HG03025 (cell line): ENCODE data around the gene OBP2B.
"Not testable (repeated sequence)": the region's sequence is repeated elsewhere in the genome, so short reads cannot be mapped to it uniquely, and the experiment has no call there.

ENCODE experiments used
- ATAC-seq: cut with Tn5 transposase; IDR thresholded peaks from one replicate; pipeline ENCODE4 v1.9.1; 2021; ENCODE audit warnings: mild to moderate bottlenecking, moderate library complexity; ENCODE audit not compliant: unreplicated experiment, low FRiP score

The OBP2B gene

DNA sequence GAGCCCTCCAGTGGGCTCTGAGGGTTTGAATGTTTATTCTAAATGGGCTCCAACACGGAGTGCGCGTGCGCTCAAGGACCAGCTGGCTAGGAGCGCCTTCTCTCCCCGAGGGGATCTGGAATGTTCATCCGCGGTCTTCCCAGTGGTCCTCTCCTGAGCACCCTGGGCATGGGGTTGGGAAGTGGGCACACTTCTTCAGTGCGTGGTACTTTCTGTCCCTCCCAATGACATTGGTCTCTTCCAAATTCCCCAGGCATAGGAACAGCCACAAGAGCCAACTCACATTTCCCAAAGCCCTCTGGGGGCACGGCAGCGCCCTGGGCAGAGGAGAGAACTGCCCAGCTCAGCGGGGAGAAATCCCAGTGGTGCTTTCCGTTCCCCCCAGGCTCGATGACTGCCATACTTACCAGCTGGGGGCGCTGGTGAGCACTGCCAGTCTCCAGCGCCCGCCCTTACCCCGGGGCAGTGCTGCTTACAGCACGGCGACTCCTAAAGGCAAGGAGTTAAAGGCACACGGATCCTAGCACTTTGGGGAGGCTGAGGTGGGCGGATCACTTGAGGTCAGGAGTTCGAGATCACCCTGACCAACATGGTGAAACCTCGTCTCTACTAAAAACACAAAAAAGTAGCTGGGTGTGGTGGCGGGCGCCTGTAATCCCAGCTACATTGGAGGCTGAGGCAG is 29.9 kb upstream of the OBP2B start:
- ATAC-seq = no peak

- no peak for ATAC-seq
These were observed 29.3 kb upstream of the OBP2B start for GRCh38 chr9:133238272-133238850.

GRCh38 chr9:133237035-133237731 is 28.1 kb upstream of the OBP2B start:
- no peak for ATAC-seq

DNA sequence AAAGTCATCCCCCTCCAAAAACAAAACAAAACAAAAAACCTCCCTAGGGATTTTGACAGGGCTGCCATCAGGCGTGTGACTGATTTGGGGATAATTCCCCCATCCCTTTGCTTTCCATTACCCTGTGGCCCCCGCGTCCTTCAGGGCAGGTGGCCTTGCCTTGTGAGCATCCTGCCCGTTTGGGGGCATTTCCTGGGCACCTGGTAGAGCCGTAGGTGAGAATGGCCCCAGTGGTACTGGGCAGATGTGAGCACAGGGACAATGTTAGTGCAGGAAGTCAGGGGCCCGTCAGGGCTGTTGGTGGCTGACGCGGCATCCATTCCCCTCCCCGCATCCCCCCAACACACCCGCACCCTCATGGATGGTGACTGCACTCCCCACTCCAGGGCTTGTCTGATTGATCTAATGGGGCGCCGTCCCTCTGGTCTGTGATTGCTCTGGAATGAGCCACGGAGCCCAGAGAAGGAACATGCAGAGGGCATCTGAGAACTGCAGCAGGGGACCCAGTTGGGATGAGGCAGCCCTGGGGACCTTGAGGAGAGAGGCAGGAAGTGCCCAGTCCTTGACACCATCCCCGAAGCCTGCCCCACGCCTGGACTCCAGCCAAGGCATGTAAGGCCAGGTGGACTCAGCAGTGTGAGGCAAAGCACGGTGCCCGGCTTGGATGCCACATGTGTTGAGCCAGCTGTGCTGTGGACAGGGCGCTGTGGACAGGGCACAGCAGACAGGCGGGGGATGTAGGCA is 27.4 kb upstream of the OBP2B start:
- not testable (repeated sequence) for ATAC-seq

DNA sequence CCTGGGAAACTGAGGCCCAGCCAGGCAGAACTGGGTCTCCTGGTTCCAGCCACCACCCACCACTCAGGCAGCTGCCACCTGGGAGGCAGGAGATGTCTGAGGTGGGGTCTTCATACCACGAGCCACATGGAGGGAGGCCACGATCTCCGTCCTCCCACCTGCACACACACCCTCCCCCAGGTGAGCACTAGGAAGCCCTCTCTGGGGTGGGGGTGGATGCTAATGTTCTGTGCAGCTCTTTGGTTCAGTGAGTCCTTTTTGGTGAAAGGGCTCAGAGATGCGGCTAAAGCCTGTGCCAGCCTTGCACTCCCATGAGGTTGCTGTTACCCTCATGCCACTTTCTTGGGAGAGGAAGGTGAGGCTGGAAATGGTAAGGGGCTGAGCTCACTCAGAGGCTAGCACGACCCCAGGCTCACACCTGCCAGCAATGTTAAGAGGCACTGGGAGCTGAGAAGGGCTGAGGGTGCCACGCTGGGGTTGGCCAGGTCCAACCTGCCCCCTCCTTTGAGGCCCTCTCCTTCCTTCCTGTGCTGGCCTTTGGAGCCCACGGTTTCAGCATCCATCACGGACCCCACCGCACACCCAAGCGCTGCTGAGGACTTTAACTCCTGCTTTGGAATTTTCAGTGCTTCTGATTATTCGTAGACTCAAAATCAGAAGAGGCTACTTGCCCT is 26.6 kb upstream of the OBP2B start:
- no peak for ATAC-seq

DNA sequence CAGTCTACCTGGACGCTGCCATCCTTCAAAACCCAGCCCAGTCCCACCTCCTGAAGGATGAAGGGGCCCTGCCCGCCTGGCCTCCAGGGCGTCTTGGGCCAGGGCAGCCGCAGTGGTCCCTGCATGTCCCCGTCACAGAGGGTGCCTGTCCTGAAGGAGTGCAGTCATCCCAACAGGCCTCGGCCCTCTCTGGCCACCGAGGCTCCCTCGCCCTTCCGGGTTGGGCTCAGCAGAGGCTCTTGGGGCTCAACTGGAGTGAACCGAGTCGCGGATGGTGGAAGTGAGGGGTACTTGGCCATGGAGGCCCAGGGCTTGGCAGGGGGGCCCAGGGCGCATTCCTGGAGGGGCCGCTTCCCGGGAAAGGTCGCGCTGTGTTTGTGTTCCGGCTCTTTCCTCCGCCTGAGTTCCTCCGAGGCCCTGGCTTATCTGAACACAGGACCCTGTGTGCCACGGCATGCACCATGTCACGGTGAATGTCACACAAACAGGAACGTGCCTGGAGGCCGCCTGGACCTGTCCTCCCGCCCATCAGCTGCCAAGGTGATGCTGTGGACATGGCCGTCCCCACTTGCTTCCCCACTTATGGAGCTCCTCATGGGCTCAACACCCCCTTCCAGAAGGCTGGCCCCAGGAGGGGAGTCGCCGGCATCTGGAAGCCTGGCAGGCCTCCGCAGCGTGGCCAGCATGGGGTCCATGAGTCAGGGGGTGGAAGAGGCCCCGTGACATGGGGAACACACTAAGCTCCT is 25.7 kb upstream of the OBP2B start:
- ATAC-seq = no peak

GRCh38 chr9:133233681-133234432 is 24.8 kb upstream of the OBP2B start:
- no peak for ATAC-seq

DNA sequence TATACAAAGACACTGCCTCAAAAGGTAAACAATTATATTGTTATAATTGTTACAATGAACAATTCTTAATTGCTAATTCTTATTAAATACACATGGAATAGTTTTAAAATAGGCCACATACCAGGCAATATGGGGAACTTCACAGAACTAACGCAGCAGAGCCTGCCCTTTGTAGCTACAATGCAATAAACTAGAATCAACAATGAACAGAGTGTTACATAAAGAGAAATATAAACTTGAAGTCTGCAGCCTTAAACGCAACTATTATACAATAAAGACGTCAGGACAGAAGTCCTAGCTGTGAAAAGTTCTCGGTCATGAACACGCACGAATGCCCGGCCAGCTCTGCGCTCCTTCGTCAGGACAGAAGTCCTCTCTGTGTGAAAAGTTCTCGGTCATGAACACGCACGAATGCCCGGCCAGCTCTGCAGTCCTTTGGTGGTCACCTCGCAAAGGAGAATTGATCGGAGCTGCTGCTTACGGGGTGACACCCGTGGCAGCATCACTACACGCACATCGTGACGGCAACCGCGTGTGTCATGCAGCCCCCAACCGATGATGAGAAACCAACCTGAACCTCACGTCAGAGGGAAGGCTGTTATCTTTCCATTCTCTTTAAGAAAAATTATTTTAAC is 23.0 kb upstream of the OBP2B start:
- not testable (repeated sequence) for ATAC-seq

- not testable (repeated sequence) for ATAC-seq
These were observed 21.5 kb upstream of the OBP2B start for GRCh38 chr9:133230514-133230913.

GRCh38 chr9:133230093-133230492 is 21.0 kb upstream of the OBP2B start:
- ATAC-seq = no peak

DNA sequence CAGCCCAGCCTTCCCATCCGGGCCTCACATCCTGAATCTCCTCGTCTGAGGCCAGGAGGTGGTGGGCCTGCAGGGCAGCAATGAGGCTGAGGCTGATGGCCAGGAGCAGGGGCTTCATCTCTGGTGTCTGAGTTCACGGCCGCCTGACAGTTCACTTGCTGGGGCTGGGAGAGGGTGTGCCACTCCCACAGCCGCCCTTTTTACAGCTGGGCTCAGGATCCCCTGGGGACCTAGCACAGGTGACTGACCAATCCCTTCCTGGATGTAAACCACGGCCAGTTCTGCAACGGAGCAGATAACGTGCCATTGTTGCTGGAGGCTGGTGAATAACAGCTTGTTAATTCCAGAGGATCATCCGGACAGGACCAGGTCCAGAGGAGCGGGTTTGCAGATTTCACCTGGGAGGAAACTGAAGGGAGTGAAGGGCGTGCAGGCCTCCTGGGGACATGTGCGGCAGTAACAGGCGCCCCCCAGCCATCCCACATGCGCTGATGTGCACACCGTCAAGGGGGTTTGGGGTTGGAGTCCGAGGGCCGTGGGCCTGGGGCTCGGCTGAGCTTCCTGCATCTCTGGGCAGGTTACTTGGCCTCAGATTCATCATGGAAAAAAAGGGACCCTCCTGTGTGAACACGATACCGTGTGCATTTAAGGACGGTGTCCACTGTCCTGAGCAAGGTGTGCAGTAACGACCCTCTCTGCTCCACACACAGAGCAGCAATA is 19.6 kb upstream of the OBP2B start:
- not testable (repeated sequence) for ATAC-seq

GRCh38 chr9:133227996-133228395 is 18.9 kb upstream of the OBP2B start:
- ATAC-seq = not testable (repeated sequence)

- ATAC-seq = no peak
These were observed 18.3 kb upstream of the OBP2B start for GRCh38 chr9:133227242-133227860.

- no peak for ATAC-seq
These were observed 17.4 kb upstream of the OBP2B start for GRCh38 chr9:133226219-133227171.

DNA sequence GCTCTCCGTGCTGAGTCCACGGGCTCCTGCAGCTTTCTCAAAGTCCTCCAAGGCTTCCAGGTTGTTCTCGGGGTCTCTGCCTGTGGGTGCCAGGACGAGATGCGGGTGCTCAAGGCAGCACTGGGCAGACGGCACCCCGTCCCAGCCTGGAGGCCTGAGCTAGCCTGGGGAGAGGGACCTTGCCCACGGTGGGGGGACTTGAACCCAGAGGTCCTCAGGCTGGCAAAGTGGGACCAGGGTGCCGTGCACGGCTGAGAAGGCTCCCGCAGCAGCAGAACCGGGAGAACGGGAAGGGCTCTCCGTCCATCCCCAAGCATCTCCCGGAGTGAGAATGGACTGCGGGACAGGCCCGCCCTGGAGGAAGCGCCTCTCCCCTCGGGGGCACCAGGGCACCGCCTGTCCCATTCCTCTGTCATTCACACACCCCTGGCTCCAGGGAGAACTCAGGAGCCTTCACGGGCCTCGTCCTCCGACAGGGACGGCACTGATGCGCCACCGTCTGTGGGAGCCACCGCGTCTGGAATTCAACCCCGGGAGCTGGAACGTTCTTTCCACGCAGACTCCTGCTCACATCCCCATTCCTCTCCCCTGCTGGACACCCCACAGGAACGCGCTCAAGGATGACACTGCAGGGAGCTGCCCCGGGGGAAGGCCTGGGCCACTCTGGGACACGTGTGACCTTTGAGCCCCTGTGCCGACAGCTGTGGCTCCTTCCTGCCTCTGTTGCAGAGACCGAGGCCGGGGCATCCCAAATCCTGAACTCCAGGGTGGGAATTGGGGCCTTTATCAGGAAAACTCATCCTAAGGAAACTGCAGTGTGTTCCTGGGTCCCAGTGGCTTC is 16.3 kb upstream of the OBP2B start:
- ATAC-seq = no peak

- ATAC-seq = no peak
These were observed 15.7 kb upstream of the OBP2B start for GRCh38 chr9:133224762-133225161.
